ENCODE data around the gene GMPPA. TPM values are rescaled to one million over a fixed set of nuclear protein-coding genes. Genes with fewer than 3 reads are reported as not detected.
A peak's percentile ranks its signal among the peaks of the same experiment; 100 is the strongest.

The GMPPA gene
- total and polyA plus RNA-seq, 9 of the 15 experiments (the other 6 are each of a cell fraction or from before 2014, with no cell fraction given), result 7.0 to 101 (median 66.7) TPM

DNA sequence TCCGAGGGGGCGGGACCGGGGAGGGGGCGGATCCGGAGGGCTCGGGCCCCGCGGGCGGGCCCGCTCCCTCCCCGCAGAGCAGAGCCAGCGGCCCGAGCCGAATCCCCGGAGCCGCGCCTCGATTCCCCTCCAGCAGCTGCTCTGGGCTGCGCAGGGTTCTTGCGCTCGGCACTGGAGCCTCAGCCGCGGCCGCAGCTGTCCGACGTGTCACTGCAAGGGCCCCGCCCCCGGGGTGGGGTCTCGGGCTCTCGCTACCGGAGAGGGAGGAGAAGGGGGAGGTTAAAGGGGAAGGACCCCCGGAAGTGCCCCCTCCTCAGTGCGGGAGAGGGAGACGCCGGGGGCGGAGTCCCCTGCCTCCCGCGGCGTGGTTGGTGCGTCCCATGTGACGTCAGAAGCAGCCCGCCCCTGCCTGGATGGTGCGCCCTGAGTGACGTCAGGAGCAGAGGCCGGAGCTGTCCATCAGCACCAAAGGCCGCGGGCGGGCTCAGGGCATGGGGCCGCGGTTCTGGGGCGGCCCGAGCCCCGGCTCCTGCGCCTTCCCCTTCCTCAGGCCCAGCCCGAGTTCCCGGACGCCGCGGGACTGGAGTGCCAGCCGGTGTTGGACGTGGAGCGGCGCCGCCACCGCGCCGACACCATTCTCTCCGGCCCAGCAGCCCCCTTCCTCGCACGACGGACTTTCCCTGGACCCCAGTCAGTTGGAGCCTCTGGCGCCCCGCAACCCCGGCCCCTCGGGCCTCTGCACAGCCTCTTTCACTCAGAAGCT is 45.1 kb downstream of the GMPPA start, which contains the start of the genes CHPF and TMEM198 (continued):
- TF ChIP-seq, protein P1, sequence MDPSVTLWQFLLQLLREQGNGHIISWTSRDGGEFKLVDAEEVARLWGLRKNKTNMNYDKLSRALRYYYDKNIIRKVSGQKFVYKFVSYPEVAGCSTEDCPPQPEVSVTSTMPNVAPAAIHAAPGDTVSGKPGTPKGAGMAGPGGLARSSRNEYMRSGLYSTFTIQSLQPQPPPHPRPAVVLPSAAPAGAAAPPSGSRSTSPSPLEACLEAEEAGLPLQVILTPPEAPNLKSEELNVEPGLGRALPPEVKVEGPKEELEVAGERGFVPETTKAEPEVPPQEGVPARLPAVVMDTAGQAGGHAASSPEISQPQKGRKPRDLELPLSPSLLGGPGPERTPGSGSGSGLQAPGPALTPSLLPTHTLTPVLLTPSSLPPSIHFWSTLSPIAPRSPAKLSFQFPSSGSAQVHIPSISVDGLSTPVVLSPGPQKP (CRISPR knock-in tag; IDR thresholded peaks at IDR 0.05), result no peak
- TF ChIP-seq ZNF408 (CRISPR knock-in tag; IDR thresholded peaks at IDR 0.05; ENCODE audit: low read depth) (no peak), MEIS2 (IDR thresholded peaks at IDR 0.05; ENCODE audit: partially characterized antibody) (peak; percentile 76), ESRRB (CRISPR knock-in tag; IDR thresholded peaks at IDR 0.05; ENCODE audit: borderline replicate concordance) (no peak), ZNF263 (CRISPR knock-in tag; IDR thresholded peaks at IDR 0.05; ENCODE audit: borderline replicate concordance) (no peak), ZC3H11A (IDR thresholded peaks at IDR 0.05; ENCODE audit: low read depth, low read length) (no peak), FOXJ3 (CRISPR knock-in tag; IDR thresholded peaks at IDR 0.05) (no peak), CAMTA2 (CRISPR knock-in tag; conservative IDR thresholded peaks at IDR 0.05) (no peak), NFIX (CRISPR knock-in tag; IDR thresholded peaks at IDR 0.05; ENCODE audit: low read depth) (no peak), ZNF778 (CRISPR knock-in tag; IDR thresholded peaks at IDR 0.05) (no peak), SNIP1 (IDR thresholded peaks at IDR 0.05; ENCODE audit: low read depth) (no peak), ZNF165 (CRISPR knock-in tag; IDR thresholded peaks at IDR 0.05; ENCODE audit: borderline replicate concordance) (no peak), LARP7 (IDR thresholded peaks at IDR 0.05) (no peak), TCF3 (CRISPR knock-in tag; IDR thresholded peaks at IDR 0.05) (no peak)
- TF ChIP-seq, protein P2, sequence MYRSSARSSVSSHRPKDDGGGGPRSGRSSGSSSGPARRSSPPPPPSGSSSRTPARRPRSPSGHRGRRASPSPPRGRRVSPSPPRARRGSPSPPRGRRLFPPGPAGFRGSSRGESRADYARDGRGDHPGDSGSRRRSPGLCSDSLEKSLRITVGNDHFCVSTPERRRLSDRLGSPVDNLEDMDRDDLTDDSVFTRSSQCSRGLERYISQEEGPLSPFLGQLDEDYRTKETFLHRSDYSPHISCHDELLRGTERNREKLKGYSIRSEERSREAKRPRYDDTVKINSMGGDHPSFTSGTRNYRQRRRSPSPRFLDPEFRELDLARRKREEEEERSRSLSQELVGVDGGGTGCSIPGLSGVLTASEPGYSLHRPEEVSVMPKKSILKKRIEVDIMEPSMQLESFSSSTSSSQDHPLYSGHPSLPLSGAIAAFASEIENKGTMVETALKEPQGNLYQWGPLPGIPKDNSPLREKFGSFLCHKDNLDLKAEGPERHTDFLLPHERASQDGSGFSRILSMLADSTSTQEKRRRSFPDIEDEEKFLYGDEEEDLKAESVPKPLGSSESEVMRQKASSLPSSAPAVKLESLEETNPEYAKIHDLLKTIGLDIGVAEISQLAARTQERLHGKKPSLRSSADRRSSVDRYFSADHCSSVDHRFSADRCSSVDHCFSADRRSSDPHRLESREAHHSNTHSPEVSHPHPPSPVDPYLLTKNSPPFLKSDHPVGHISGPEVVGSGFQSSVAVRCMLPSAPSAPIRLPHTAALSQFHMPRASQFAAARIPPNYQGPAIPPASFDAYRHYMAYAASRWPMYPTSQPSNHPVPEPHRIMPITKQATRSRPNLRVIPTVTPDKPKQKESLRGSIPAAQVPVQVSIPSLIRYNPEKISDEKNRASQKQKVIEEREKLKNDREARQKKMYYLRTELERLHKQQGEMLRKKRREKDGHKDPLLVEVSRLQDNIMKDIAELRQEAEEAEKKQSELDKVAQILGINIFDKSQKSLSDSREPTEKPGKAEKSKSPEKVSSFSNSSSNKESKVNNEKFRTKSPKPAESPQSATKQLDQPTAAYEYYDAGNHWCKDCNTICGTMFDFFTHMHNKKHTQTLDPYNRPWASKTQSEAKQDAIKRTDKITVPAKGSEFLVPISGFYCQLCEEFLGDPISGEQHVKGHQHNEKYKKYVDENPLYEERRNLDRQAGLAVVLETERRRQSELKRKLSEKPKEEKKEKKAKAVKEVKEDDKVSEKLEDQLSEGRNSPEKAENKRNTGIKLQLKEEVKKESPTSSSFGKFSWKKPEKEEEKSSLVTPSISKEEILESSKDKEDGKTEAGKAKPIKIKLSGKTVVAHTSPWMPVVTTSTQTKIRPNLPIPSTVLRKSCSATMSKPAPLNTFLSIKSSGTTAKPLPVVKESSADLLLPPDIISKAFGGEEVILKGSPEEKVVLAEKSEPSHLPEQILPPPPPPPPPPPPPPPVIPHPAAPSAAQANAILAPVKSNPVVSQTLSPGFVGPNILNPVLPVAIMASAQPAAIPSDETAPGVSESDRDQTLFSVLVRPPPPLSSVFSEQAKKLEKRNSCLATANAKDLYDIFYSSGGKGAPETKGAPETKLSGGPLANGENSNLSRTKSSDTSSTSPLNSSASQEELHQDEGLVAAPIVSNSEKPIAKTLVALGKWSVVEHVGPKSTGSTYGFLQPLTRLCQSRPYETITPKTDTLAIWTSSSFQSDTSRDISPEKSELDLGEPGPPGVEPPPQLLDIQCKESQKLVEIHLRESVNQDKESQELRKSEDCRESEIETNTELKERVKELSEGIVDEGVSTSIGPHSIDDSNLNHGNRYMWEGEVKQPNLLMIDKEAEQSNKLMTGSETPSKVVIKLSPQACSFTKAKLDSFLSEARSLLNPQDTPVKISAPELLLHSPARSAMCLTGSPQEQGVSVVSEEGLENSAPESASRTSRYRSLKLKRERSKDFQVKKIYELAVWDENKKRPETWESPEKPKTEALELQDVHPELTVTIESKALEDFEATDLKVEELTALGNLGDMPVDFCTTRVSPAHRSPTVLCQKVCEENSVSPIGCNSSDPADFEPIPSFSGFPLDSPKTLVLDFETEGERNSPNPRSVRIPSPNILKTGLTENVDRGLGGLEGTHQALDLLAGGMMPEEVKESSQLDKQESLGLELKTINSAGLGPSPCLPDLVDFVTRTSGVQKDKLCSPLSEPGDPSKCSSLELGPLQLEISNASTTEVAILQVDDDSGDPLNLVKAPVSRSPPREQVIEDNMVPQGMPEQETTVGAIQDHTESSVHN (IDR thresholded peaks at IDR 0.05; ENCODE audit: borderline replicate concordance in 1 of 2, low read depth in 1 of 2), result no peak
- TF ChIP-seq, protein P3, sequence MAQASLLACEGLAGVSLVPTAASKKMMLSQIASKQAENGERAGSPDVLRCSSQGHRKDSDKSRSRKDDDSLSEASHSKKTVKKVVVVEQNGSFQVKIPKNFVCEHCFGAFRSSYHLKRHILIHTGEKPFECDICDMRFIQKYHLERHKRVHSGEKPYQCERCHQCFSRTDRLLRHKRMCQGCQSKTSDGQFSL (CRISPR knock-in tag; IDR thresholded peaks at IDR 0.05), result no peak
- TF ChIP-seq, protein P3 (tag; IDR thresholded peaks at IDR 0.05), result no peak

Data from K562 (cell line).